Chondrocyte (in vitro differentiated cells): Measurements from ENCODE around the gene C3orf85. TPM values are rescaled to one million over a fixed set of nuclear protein-coding genes. Genes with fewer than 3 reads are reported as not detected.

Experiments used
- DNase-seq: peaks from one replicate; pipeline ENCODE4 v3.0.0; 2021; ENCODE audit warnings: mixed read lengths, low spot score
- H3K27ac Mint-ChIP-seq: one replicate; pipeline ENCODE4 v1.8.0; 2021; ENCODE audit warnings: mild to moderate bottlenecking, moderate library complexity, mixed read lengths; ENCODE audit not compliant: unreplicated experiment
- H3K27me3 Mint-ChIP-seq: 2 replicates; pipeline ENCODE4 v1.8.0; 2021; ENCODE audit warnings: low read depth, mixed read lengths
- H3K36me3 Mint-ChIP-seq: 2 replicates; pipeline ENCODE4 v1.8.0; 2021; ENCODE audit warnings: low read depth, mixed read lengths
- H3K4me1 Mint-ChIP-seq: 2 replicates; pipeline ENCODE4 v1.8.0; 2021; ENCODE audit warnings: low read depth, mild to moderate bottlenecking, mixed read lengths
- H3K4me3 Mint-ChIP-seq: one replicate; pipeline ENCODE4 v1.8.0; 2021; ENCODE audit warnings: mild to moderate bottlenecking, moderate library complexity, mixed read lengths; ENCODE audit not compliant: unreplicated experiment
- H3K9me3 Mint-ChIP-seq: 2 replicates; pipeline ENCODE4 v1.8.0; 2021; ENCODE audit warnings: low read depth, mixed read lengths
- total RNA-seq: library from RNA; stranded (reverse); gene quantifications from 3 replicates; pipeline ENCODE4 v1.2.1, GENCODE V29; 2021
- TF ChIP-seq, protein P1 (sequence below): fragments of 200-600 bp; sonication (generic); IDR thresholded peaks from 2 replicates; pipeline ENCODE4 v1.5.0; 2021; ENCODE audit warnings: antibody characterized with exemption, mild to moderate bottlenecking, moderate library complexity

The C3orf85 gene
- total RNA-seq, 1 donor from 2014 or later: not detected

DNA sequence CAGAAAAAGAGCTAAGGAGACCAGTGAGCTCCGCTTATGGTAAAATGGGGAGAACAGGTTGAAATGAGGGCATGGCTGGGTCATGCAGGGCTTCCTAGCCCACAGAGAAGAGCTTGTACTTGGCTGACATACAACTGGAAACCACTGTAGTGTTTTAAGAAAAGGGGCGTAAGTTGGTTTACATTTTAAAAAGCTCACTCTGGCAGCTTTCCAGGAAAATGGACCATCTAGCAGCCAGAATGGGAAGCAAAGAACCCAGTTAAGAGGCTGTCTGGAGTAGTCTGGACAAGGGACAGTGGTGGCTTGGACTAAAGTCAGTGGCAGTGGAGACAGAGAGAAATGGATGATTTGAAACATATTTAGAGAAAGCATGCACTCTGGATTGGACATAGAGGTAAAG, 20.5 kb upstream of the C3orf85 start:
- Mint-ChIP-seq H3K27me3 (no peaks in the 10 kb centered on the region), H3K4me1 (peaks cover 17% of the 10 kb centered on the region), H3K4me3 (no peak overlapping the region), H3K9me3 (no peaks in the 10 kb centered on the region), H3K27ac (no peak overlapping the region), H3K36me3 (no peaks in the 10 kb centered on the region)
- TF ChIP-seq, protein P1, sequence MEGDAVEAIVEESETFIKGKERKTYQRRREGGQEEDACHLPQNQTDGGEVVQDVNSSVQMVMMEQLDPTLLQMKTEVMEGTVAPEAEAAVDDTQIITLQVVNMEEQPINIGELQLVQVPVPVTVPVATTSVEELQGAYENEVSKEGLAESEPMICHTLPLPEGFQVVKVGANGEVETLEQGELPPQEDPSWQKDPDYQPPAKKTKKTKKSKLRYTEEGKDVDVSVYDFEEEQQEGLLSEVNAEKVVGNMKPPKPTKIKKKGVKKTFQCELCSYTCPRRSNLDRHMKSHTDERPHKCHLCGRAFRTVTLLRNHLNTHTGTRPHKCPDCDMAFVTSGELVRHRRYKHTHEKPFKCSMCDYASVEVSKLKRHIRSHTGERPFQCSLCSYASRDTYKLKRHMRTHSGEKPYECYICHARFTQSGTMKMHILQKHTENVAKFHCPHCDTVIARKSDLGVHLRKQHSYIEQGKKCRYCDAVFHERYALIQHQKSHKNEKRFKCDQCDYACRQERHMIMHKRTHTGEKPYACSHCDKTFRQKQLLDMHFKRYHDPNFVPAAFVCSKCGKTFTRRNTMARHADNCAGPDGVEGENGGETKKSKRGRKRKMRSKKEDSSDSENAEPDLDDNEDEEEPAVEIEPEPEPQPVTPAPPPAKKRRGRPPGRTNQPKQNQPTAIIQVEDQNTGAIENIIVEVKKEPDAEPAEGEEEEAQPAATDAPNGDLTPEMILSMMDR: no peak
- DNase-seq: no peak

DNA sequence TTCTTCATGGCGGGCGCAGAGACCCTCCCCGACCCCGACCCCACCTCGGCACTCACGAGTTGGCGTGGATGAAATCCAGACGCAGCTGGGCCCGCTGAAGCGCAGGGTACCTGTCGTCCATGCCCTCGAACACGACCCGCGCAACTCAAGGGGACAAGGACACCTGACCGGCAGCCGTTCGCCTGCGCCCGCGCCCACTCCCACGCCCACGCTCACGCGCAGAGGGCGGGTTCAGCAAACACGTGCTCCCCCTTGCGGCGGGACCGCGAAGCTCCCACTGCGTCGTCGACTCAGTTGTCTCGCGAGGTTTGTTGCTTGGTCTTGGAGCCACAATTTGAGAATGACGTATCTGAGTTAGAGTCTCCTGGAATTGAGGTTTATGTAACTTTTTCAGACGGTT, 18.6 kb upstream of the C3orf85 start, which contains the start of gene MORC1:
Gene MORC1 (minus strand): TSS at position 196 of the 400 bp plus-strand sequence. CDS start 75 bp downstream, at position 121.
- no peak within 1 kb of the TSS for H3K27ac Mint-ChIP-seq
- H3K27me3 Mint-ChIP-seq: peaks cover 9% of the 10 kb centered on the region
- TF ChIP-seq, protein P1: no peak
- H3K9me3 Mint-ChIP-seq: no peaks in the 10 kb centered on the region
- no peaks in the 10 kb centered on the region for H3K36me3 Mint-ChIP-seq
- H3K4me3 Mint-ChIP-seq: no peak within 1 kb of the TSS
- H3K4me1 Mint-ChIP-seq: peaks cover 17% of the 10 kb centered on the region
- no peak for DNase-seq

DNA sequence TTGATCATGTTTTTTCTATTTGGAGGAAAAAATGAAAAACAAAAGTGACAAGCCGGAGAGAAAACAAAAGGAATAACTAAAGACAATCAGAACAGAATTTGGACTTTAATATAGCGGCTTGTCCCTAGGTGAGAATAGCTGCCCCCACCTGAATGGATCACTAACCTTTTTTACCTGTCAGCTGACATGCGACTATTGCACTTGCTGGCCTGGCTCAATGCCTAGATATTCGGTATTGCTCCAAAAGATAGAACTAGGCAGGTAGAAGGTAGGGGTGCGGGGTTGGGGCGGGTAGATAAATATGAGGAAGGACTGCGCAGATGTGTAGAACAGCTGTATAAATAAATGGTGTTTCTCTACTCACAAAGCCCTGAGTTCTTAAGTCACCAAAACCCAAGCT, 17.9 kb upstream of the C3orf85 start:
- Mint-ChIP-seq H3K36me3 (no peaks in the 10 kb centered on the region), H3K27ac (no peak overlapping the region), H3K4me1 (peaks cover 17% of the 10 kb centered on the region), H3K27me3 (peaks cover 9% of the 10 kb centered on the region), H3K9me3 (no peaks in the 10 kb centered on the region), H3K4me3 (no peak overlapping the region)
- TF ChIP-seq, protein P1: no peak
- DNase-seq: no peak

DNA sequence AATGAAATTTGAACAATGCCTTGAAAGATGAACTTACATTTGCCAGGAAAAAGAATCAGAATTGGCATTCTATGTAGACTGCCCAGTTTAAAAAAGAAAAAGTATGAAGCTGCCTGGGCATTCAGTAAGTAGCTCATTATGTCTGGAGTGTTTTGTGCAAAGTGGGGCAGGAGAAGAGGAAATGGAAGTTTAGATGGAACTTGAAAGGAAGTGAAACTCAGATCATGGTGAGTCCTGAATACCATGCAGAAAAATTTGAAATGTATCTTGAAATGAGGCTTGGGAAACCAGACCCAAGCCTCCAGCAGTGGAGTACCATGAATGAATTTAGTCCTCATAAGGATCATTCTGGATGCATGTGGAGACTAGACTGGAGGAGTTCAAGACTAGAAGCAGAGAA, 13.8 kb upstream of the C3orf85 start:
- no peaks in the 10 kb centered on the region for H3K36me3 Mint-ChIP-seq
- no peak overlapping the region for H3K4me3 Mint-ChIP-seq
- H3K27ac Mint-ChIP-seq: no peak overlapping the region
- H3K27me3 Mint-ChIP-seq: peaks cover 9% of the 10 kb centered on the region
- no peaks in the 10 kb centered on the region for H3K9me3 Mint-ChIP-seq
- TF ChIP-seq, protein P1: no peak
- DNase-seq: no peak
- no peaks in the 10 kb centered on the region for H3K4me1 Mint-ChIP-seq

DNA sequence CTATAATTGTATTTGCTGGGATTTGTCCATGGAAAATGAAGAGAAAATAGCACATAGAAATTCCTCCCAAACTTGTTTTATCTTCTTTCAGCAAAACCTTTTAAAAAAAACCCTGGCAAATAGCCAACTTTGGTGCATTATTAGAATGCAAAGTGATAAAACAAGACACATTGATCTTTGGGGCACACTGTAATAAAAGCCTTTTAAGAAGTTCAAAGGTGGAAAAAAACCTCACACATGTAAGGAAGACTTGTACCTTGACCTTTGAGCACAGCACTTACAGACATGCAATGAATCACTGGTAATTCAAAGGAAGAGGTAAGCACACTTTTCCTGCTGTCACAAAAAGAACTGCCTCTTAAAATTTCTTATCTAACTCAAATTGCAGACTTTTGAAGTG, 10.6 kb upstream of the C3orf85 start:
- Mint-ChIP-seq H3K27ac (no peak overlapping the region), H3K4me1 (no peaks in the 10 kb centered on the region), H3K36me3 (no peaks in the 10 kb centered on the region), H3K9me3 (no peaks in the 10 kb centered on the region), H3K27me3 (peaks cover 11% of the 10 kb centered on the region), H3K4me3 (no peak overlapping the region)
- TF ChIP-seq, protein P1: no peak
- no peak for DNase-seq
